ENCODE data around the gene MRPS34. TPM values are rescaled to one million over a fixed set of nuclear protein-coding genes. Genes with fewer than 3 reads are reported as not detected.

MRPS34 gene
- total and polyA plus RNA-seq, 4 donors = 40.1 to 110 (median 100) TPM

DNA sequence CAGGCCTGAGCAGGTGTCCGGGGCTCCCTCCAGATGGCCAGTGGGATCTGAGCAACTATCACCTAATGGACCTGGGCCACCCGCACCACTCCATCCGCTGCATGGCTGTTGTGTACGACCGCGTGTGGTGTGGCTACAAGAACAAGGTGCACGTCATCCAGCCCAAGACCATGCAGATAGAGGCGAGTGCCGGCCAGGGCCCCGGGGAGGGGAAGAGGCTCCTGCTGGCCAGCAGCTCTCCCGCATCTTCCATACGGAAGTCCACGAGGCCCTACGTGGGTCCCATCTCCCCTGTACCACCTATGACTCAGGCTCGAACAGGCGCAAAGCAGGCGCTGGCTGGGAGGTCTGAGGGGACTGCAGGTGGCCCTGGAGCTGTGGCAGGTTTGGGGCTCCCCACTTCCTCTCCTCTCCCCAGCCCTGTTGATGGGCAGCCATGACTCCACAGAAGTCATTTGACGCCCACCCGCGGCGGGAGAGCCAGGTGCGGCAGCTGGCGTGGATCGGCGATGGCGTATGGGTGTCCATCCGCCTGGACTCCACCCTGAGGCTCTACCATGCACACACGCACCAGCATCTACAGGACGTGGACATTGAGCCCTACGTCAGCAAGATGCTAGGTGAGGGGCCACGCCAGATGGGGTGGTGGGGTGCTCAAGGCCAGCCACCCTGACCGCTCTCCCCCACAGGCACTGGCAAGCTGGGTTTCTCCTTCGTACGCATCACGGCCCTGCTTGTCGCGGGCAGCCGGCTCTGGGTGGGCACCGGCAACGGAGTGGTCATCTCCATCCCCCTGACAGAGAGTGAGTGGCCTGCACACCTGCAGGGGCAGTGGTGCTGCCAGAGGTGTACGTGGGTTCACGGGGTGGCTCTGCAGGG lies 5.6 kb downstream of the MRPS34 start:
- DNase-seq = no peak
- 92 to 93% methylated on average over 42 of the region's 42 CpGs for WGBS, 2 donors
- Histone ChIP-seq H3K9me3 (ENCODE audit: control insufficient read depth in 4 of 4, insufficient read depth in 3 of 4, low read length in 3 of 4) (no peaks in the 10 kb centered on the region), H3K36me3 (ENCODE audit: control insufficient read depth in 4 of 4, insufficient read depth in 4 of 4, low read length in 4 of 4) (peaks cover 6 to 68% (median 20%) of the 10 kb centered on the region in 4 donors), H3K4me3 (no peak overlapping the region), H3K9ac (ENCODE audit: insufficient read depth in 1 of 2, low read length in 2 of 2) (no peak overlapping the region), H3K27ac (ENCODE audit: low read depth in 1 of 2, low read length in 1 of 2) (no peak overlapping the region), H3K4me1 (ENCODE audit: control insufficient read depth in 5 of 5, insufficient read depth in 5 of 5, low read length in 5 of 5) (peaks cover 0 to 14% (median 0%) of the 10 kb centered on the region in 5 donors), H3K27me3 (ENCODE audit: control insufficient read depth in 3 of 3, insufficient read depth in 3 of 3, low read length in 2 of 3) (no peaks in the 10 kb centered on the region)
- no peak for ATAC-seq (ENCODE audit: insufficient read depth, low FRiP score)
- TF ChIP-seq, protein P1, sequence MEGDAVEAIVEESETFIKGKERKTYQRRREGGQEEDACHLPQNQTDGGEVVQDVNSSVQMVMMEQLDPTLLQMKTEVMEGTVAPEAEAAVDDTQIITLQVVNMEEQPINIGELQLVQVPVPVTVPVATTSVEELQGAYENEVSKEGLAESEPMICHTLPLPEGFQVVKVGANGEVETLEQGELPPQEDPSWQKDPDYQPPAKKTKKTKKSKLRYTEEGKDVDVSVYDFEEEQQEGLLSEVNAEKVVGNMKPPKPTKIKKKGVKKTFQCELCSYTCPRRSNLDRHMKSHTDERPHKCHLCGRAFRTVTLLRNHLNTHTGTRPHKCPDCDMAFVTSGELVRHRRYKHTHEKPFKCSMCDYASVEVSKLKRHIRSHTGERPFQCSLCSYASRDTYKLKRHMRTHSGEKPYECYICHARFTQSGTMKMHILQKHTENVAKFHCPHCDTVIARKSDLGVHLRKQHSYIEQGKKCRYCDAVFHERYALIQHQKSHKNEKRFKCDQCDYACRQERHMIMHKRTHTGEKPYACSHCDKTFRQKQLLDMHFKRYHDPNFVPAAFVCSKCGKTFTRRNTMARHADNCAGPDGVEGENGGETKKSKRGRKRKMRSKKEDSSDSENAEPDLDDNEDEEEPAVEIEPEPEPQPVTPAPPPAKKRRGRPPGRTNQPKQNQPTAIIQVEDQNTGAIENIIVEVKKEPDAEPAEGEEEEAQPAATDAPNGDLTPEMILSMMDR (IDR thresholded peaks at IDR 0.05; ENCODE audit: control extremely low read depth, extremely low read depth) = no peak

DNA sequence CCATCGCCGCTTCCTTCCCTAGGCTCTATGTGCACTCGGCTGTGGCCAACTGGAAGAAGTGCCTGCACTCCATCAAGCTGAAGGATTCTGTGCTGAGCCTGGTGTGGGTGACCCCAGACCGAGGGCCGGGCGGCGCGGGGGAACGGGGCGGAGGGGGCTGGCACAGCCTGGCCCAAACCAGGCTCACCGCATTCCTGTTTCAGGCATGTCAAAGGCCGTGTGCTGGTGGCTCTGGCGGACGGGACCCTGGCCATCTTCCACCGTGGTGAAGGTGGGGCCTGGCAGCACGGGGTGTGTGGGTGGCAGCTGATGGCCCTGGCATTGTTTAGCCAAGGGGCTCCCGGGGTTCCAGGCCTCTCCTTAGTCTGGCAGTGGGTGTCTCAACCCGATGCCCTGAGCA lies 6.2 kb downstream of the MRPS34 start:
- Histone ChIP-seq H3K27me3 (ENCODE audit: control insufficient read depth in 3 of 3, insufficient read depth in 3 of 3, low read length in 2 of 3) (no peaks in the 10 kb centered on the region), H3K27ac (ENCODE audit: low read depth in 1 of 2, low read length in 1 of 2) (no peak overlapping the region), H3K9ac (ENCODE audit: insufficient read depth in 1 of 2, low read length in 2 of 2) (no peak overlapping the region), H3K4me1 (ENCODE audit: control insufficient read depth in 5 of 5, insufficient read depth in 5 of 5, low read length in 5 of 5) (peaks cover 0 to 8% (median 0%) of the 10 kb centered on the region in 5 donors), H3K4me3 (no peak overlapping the region), H3K9me3 (ENCODE audit: control insufficient read depth in 4 of 4, insufficient read depth in 3 of 4, low read length in 3 of 4) (no peaks in the 10 kb centered on the region), H3K36me3 (ENCODE audit: control insufficient read depth in 4 of 4, insufficient read depth in 4 of 4, low read length in 4 of 4) (peaks cover 6 to 72% (median 19%) of the 10 kb centered on the region in 4 donors)
- 92 to 93% methylated on average over 15 to 18 of the region's 18 CpGs for WGBS, 2 donors
- no peak for ATAC-seq (ENCODE audit: insufficient read depth, low FRiP score)
- no peak for DNase-seq
- TF ChIP-seq, protein P1 (IDR thresholded peaks at IDR 0.05; ENCODE audit: control extremely low read depth, extremely low read depth) = no peak

DNA sequence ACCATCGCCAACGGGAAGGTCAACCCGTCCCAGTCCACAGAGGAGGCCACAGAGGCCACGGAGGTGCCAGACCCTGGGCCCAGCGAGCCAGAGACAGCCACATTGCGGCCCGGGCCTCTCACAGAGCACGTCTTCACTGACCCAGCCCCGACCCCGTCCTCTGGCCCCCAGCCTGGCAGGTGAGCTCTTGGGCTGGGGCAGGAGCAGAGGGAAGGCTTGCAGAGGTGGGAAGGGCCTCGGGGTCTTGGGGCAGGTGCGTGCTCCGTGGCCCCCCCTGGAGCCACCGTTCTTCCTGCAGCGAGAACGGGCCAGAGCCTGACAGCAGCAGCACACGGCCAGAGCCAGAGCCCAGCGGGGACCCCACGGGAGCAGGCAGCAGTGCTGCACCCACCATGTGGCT lies 6.7 kb downstream of the MRPS34 start:
- Histone ChIP-seq H3K4me3 (no peak overlapping the region), H3K4me1 (ENCODE audit: control insufficient read depth in 5 of 5, insufficient read depth in 5 of 5, low read length in 5 of 5) (peaks cover 0 to 7% (median 0%) of the 10 kb centered on the region in 5 donors), H3K27me3 (ENCODE audit: control insufficient read depth in 3 of 3, insufficient read depth in 3 of 3, low read length in 2 of 3) (no peaks in the 10 kb centered on the region), H3K9ac (ENCODE audit: insufficient read depth in 1 of 2, low read length in 2 of 2) (no peak overlapping the region), H3K36me3 (ENCODE audit: control insufficient read depth in 4 of 4, insufficient read depth in 4 of 4, low read length in 4 of 4) (peaks cover 6 to 73% (median 19%) of the 10 kb centered on the region in 4 donors), H3K27ac (ENCODE audit: low read depth in 1 of 2, low read length in 1 of 2) (no peak overlapping the region), H3K9me3 (ENCODE audit: control insufficient read depth in 4 of 4, insufficient read depth in 3 of 4, low read length in 3 of 4) (no peaks in the 10 kb centered on the region)
- TF ChIP-seq, protein P1 (IDR thresholded peaks at IDR 0.05; ENCODE audit: control extremely low read depth, extremely low read depth) = no peak
- DNase-seq (no peak), ATAC-seq (ENCODE audit: insufficient read depth, low FRiP score) (no peak)
- 94 to 95% methylated on average over 19 of the region's 19 CpGs for WGBS, 2 donors

Data from lung (tissue), 12 donors.